ENCODE results near the gene KDM8. TPM values are rescaled to one million over a fixed set of nuclear protein-coding genes. Genes with fewer than 3 reads are reported as not detected.
A peak's percentile ranks its signal among the peaks of the same experiment; 100 is the strongest.

KDM8 gene
- total and polyA plus RNA-seq, 9 of the 15 experiments (the other 6 are each of a cell fraction or from before 2014, with no cell fraction given): 0.61 to 9.1 (median 5.4) TPM

- no peak for TF ChIP-seq ZNF280B (CRISPR knock-in tag; IDR thresholded peaks at IDR 0.05)
- no peak for TF ChIP-seq ARHGAP35 (IDR thresholded peaks at IDR 0.05; ENCODE audit: partially characterized antibody)
- TF ChIP-seq POLR2G (IDR thresholded peaks at IDR 0.05; ENCODE audit: low read depth, low read length): no peak
- TF ChIP-seq FOXA3 (CRISPR knock-in tag; conservative IDR thresholded peaks at IDR 0.05 in 1 of 2, IDR thresholded peaks at IDR 0.05 in 1 of 2): peak; percentile 20 to 72; a peak in 3 of 4 replicates
- TF ChIP-seq TOE1 (IDR thresholded peaks at IDR 0.05; ENCODE audit: borderline replicate concordance): no peak
- TF ChIP-seq TOE1 (CRISPR knock-in tag; IDR thresholded peaks at IDR 0.05; ENCODE audit: borderline replicate concordance, low read depth): no peak
- TF ChIP-seq GATAD2A (IDR thresholded peaks at IDR 0.05): no peak
- no peak for TF ChIP-seq ELF2 (CRISPR knock-in tag; IDR thresholded peaks at IDR 0.05)
- TF ChIP-seq ZKSCAN1 (IDR thresholded peaks at IDR 0.05; ENCODE audit: low read depth, low read length): no peak
- TF ChIP-seq MTA3 (IDR thresholded peaks at IDR 0.05; ENCODE audit: borderline replicate concordance): no peak
- TF ChIP-seq FUS (optimal IDR thresholded peaks at IDR 0.05; ENCODE audit: low read depth, low read length): no peak
- 0 out of 2 replicates have a peak, but pooled peaks have one; percentile 38 for TF ChIP-seq L3MBTL2 (IDR thresholded peaks at IDR 0.05)
- no peak for TF ChIP-seq THRA (IDR thresholded peaks at IDR 0.05)
- TF ChIP-seq ZC3H11A (IDR thresholded peaks at IDR 0.05; ENCODE audit: low read depth, low read length): no peak
- no peak for TF ChIP-seq ZKSCAN8 (CRISPR knock-in tag; IDR thresholded peaks at IDR 0.05)
- TF ChIP-seq ZNF766 (CRISPR knock-in tag; conservative IDR thresholded peaks at IDR 0.05): peak; percentile 70; the same call in 1 of the 2 replicates
- TF ChIP-seq MAFK (IDR thresholded peaks at IDR 0.05; ENCODE audit: low read length): 0 out of 2 replicates have a peak, but pooled peaks have one; percentile 2
- no peak for TF ChIP-seq RBBP5 (IDR thresholded peaks at IDR 0.05; ENCODE audit: borderline replicate concordance, insufficient read depth, low read length, poor library complexity, severe bottlenecking)
- TF ChIP-seq EGR1 (conservative IDR thresholded peaks at IDR 0.05): no peak
- no peak for TF ChIP-seq SREBF1 (IDR thresholded peaks at IDR 0.05; ENCODE audit: borderline replicate concordance, low read depth, low read length)
- no peak for TF ChIP-seq ZKSCAN3 (CRISPR knock-in tag; IDR thresholded peaks at IDR 0.05)
- no peak for TF ChIP-seq DEAF1 (CRISPR knock-in tag; IDR thresholded peaks at IDR 0.05)
- TF ChIP-seq NCOA4 (IDR thresholded peaks at IDR 0.05; ENCODE audit: partially characterized antibody): no peak
- no peak for TF ChIP-seq HDGF (IDR thresholded peaks at IDR 0.05)
- TF ChIP-seq ZNF224 (CRISPR knock-in tag; IDR thresholded peaks at IDR 0.05): no peak
- peak; percentile 98 for TF ChIP-seq MECOM (CRISPR knock-in tag; IDR thresholded peaks at IDR 0.05)
Observed at GRCh38 chr16:27245276-27246172, 42.2 kb downstream of the KDM8 start (continued).

Measured in K562 (cell line).